Activated CD4-positive, CD25-positive, alpha-beta regulatory T cell treated with anti-CD3 and anti-CD28 coated beads, Interleukin-2, amount 50 U/mL, for 24 hours (primary cell): Measurements from ENCODE around the gene NUTM1.
A peak's percentile ranks its signal among the peaks of the same experiment; 100 is the strongest.
"Not testable (repeated sequence)": the region's sequence is repeated elsewhere in the genome, so short reads cannot be mapped to it uniquely, and the experiment has no call there.

Experiments
- ATAC-seq, 2 donors: fragments of 150-1000 bp; cut with Tn5 transposase; one replicate each; pipeline ENCODE4 v1.10.0; 2021; ENCODE audit warnings: mild to moderate bottlenecking in 1 of 2, moderate library complexity in 1 of 2

The NUTM1 gene

GRCh38 chr15:34365091-34365825 is 22.1 kb downstream of the NUTM1 start:
- no peak for ATAC-seq

GRCh38 chr15:34365836-34366235 is 22.7 kb downstream of the NUTM1 start:
- ATAC-seq = no peak

- no peak for ATAC-seq
Observed at GRCh38 chr15:34366271-34367065, 23.4 kb downstream of the NUTM1 start.

- ATAC-seq = peak; percentile 85 to 92
Observed at GRCh38 chr15:34367101-34368081, 24.3 kb downstream of the NUTM1 start, which contains the start of gene LPCAT4. LPCAT4 (minus strand) TSS chr15:34367196; CDS start chr15:34367100, 96 bp downstream.

- ATAC-seq = no peak
Observed at GRCh38 chr15:34370129-34370528, 27.0 kb downstream of the NUTM1 start.

- ATAC-seq = no peak
Observed at GRCh38 chr15:34370643-34371042, 27.5 kb downstream of the NUTM1 start.

GRCh38 chr15:34373951-34374350 is 30.8 kb downstream of the NUTM1 start:
- ATAC-seq = no peak

- ATAC-seq = no peak
Observed at GRCh38 chr15:34374816-34375215, 31.7 kb downstream of the NUTM1 start.

GRCh38 chr15:34375541-34375940 is 32.4 kb downstream of the NUTM1 start:
- not testable (repeated sequence) for ATAC-seq

- no peak for ATAC-seq
Observed at GRCh38 chr15:34376856-34377255, 33.7 kb downstream of the NUTM1 start.

GRCh38 chr15:34380491-34380890 is 37.4 kb downstream of the NUTM1 start:
- ATAC-seq = not testable (repeated sequence)

GRCh38 chr15:34381829-34382521 is 38.9 kb downstream of the NUTM1 start:
- not testable (repeated sequence) for ATAC-seq

GRCh38 chr15:34389594-34390086 is 46.5 kb downstream of the NUTM1 start:
- not testable (repeated sequence) for ATAC-seq

GRCh38 chr15:34392981-34393380 is 49.9 kb downstream of the NUTM1 start:
- not testable (repeated sequence) for ATAC-seq

- peak; percentile 82 to 87 for ATAC-seq
Observed at GRCh38 chr15:34397637-34398259, 54.6 kb downstream of the NUTM1 start.

GRCh38 chr15:34403160-34403598 is 60.1 kb downstream of the NUTM1 start:
- peak; percentile 83 to 85 for ATAC-seq

- ATAC-seq = peak; percentile 61 to 67
Observed at GRCh38 chr15:34403899-34404298, 60.8 kb downstream of the NUTM1 start.
